ENCODE results near the gene PRRT4.

PRRT4 gene

DNA sequence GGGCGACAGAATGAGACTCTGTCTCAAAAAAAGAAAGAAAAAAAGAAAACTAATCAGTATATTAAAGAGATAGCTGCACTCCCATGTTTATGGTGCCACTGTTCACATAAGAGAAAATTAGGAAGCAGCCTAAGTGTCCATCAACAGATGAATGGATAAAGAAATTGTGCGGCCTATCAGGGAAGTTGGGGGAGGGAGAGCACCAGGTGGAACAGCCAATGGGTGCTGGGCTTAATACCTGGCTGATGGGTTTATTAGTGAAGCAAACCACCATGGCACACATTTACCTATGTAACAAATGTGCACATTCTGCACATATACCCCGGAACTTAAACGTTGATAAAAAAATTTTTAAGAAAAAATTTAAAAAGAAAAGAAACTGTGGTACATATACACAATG is 9.0 kb upstream of the PRRT4 start:
- DNase-seq = no peak

DNA sequence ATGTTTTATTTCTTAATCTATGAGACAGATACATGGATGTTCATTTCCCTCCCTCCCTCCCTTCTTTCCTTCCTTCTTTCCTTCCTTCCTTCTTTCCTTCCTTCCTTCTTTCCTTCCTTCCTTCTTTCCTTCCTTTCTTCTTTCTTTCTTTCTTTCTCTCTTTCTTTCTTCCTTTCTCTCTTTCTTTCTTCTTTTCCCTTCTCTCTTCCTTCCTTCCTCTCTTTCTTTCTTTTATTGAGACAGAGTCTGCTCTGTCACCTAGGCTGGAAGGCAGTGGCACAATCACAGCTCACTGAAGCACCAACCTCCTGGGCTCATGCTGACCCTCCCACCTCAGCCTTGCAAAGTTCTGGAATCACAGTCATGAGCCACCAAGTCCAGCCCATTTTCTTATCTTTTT is 5.5 kb upstream of the PRRT4 start:
- DNase-seq = no peak

GRCh38 chr7:128366300-128366699 is 4.8 kb upstream of the PRRT4 start:
- DNase-seq = no peak

DNA sequence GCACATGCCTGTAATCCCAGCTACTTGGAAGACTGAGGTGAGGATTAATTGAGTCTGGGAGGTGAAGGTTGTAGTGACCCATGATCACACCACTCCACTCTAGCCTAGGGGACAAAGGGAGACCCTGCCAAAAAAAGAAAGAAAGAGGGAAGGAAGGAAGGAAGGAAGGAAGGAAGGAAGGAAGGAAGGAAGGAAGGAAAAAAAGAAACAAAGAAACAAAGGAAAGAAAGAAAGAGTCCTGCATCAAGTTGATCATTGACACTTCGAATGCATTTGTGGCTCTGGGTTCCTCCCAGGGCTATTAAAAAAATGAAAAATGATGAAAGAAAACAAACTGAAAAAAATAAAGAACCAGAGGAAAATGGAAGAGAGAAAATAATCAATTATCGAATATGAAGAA is 3.9 kb upstream of the PRRT4 start:
- no peak for DNase-seq

DNA sequence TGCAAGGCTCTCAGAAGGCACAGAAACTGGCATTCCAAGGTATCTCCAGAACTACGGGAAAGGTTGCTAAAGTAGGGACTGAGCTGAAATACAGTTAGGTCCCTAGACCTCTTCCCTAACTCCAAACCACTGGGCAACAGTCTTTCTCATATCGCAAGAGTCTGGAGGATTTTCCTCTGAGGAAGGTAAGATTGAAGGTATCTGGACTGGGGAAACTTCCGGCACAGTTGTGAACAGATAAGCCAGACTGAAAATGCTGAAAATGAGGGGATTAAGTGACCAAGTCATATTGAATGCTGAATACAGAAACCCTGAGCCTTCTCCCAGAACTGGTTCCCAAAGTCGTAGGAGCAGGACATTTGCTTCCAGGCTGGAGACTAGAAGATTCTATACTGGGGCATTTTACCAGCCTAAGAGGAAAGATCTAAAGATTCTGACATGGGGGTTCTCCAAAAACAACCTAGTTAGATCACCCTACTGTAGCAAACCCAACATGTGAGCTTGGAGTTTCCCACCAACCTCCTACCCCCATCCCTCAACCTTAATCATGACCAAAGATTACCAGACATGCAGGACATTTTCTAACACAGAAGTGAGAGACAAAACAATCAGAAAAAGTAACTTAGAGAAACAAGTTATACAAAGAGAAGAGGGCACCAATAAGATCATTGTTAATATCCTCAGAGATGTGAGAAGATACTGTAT is 2.8 kb upstream of the PRRT4 start:
- no peak for DNase-seq

DNA sequence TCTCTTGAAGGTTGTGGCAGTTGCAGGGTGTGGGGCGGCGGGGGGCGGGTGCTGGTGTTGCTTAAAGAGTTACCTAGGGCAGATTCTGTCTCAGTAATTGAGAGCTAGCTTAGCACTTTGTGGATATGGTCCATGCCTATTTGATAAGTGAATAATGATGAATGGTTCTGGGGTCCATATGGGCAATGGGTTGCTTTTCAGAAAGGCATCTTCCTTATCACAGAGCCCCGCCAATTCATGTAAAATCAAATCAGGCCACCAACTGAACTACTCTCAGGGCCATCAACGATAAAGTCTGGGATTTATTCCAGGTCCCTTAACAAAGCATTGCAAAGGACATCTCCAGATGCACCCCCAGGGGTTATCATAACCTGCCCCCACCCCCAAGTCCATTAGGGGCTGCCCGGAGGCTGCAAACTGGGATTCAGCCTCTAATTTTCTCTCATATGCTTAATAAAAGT is 1.8 kb upstream of the PRRT4 start:
- DNase-seq = no peak

DNA sequence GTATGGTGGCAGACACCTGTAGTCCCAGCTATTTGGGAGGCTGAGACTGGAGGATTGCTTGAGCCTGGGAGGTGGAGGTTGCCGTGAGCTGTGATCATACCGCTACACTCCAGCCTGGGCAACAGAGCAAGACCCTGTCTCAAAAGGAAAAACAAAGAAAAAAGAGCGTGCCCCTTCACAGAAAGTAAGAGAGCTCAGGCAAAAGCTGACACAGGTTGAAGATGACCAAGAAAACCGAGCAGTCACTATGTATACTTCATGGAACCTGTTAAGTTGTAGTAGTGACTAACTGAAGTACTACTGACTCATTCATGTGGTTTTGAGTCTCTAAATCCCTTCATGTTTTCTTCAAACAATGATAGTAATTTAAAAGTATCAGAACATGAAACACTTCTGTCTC is 1.2 kb upstream of the PRRT4 start:
- no peak for DNase-seq

- DNase-seq = no peak
These were observed 1.2 kb downstream of the PRRT4 start for GRCh38 chr7:128360359-128360678.

DNA sequence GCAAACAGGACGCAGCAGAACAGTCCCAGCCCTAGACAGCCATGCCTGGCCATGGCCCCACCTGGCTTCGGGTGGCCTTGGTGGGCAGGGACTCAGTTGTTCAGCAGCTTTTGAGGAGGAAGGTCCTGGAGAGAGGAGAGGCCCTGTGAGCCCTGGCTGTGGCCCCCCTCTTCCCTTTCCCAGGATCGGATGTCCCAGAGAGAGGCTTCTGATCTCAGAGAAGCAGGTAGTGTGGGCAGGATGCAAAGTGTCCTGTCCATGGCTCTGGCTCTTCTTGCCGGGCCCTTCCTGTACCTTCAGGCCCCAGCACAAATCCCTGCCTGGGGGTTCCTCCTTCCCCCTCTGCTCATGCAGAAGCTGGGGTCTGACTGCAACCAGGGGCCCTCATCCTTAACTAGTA is 1.6 kb downstream of the PRRT4 start:
- DNase-seq = no peak

- DNase-seq = no peak
These were observed 2.2 kb downstream of the PRRT4 start for GRCh38 chr7:128359336-128359735.

DNA sequence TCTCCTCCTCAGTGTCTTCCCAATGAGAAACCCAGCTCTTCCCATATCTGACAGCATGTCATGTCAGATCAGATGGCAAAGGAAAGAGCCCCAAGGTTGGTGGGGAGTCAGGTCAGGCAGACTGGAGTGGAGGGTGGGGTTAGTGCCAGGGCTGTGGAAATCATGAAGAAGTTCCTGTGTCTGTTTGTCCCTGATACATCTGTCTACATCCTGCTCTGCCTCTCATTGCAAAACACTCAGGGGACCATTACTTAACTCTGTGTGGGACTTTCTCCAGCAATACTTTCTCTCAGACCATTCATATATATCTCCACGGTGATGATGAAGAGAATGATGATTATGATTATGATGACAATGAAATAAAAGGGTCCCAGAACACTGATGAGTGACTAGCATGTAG is 3.3 kb downstream of the PRRT4 start:
- DNase-seq = no peak

DNA sequence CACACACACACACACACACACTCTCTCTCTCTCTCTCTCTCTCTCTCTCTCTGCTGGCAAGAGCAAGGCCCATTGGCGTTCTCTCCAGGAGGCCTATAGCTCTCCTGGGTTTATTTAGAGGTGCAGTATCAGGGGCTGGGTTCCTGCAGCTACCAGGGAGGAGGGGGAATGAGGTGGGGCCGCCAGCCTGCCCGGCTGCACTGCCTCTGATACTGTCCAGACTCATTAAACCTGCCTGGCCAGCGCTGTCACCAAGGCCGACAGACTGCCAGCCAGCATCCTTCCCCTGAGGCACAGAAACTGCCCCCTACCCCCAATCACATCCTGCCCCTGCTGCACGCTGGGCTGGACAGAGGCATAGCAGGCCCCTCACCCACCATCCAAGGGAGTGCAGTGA is 4.3 kb downstream of the PRRT4 start:
- no peak for DNase-seq

- DNase-seq = no peak
These were observed 4.8 kb downstream of the PRRT4 start for GRCh38 chr7:128356546-128357216.

DNA sequence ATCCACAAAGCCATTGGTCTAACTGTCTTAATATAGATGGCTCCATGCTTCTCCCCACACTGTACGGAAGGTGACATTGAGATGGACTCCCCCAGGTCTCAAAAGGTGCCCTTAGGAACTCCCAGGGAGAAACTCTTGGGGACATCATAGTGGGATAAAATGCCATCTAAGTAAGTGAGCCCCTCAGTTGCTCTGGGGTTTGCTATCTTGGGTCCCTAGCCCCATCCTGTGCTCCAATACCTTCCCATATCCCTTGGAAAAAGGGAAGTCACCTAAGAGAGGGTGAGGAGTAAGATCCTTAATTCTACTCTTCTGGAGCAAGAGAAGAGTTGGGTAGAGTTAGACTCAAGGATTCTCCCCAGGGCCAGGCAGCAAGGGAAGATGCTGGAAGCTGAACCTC is 7.9 kb downstream of the PRRT4 start:
- no peak for DNase-seq

- DNase-seq = no peak
These were observed 8.3 kb downstream of the PRRT4 start for GRCh38 chr7:128353189-128353588.

DNA sequence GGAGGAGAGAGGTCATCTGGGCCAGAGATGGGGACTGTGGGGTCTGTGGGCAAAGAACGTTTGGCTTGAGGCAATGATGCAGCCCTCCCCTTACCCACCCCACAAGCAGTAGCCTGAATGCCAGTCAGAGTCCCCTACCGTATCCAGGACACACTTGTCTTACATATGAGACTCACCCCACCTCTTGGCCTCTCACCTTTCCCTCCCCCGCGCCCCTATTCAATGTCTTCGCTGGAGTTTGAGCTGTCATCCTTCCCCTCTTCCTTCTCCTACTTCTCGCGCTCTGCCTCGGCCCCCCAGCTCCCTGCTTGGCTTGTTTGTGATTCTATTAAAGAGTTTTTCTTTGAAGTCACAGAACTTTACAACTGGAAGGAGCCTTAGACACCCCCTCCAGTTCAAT is 8.9 kb downstream of the PRRT4 start:
- no peak for DNase-seq

GRCh38 chr7:128352153-128352537 is 9.3 kb downstream of the PRRT4 start:
- DNase-seq = peak; percentile 74

GRCh38 chr7:128351296-128352152 is 10.0 kb downstream of the PRRT4 start:
- DNase-seq = no peak

DNA sequence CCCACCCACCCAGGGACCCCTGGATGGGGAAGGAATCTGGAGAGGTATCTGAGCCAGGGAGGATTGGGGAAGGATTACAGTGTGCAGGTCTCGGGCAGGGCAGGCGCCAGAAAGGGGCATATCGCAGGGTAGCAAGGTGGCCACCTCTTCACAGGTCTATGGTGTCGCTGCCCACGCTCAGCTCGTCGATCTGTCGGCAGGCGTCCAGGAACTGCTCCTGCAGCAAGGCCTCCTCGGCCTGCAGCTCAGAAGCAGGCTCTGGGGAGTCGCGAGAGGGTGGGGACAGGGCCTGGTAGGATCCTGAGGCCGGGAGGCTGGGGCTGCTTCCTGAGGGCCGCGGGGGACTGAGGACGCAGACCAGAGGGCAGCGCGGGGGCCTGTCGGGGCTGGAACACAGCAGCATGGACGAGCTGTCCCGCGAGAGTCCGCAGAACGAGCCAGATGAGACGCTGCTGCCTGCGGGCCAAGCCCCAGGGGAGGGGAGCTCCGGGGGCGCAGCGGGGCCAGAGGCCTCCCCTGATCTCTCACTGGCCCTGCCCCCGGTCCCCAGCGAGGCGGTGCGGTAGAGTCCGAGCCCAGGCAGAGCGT is 10.7 kb downstream of the PRRT4 start:
- no peak for DNase-seq

DNA sequence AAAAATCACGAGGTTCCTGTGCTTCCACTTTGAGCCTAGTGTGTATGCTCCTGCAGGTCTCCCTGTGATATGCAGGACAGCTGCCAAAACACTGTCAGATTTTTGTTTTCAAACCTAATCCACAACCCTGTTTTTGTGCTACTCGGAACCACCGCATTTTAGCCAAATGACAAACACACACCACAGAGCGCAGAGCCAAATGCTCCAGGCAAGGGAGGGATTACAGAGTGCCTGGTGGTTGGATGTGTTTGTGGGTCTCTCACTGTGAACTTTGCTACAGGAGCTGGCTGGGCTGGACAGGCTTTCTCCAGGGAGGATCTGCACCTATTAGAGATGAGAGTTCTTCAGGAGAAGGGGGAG is 12.0 kb downstream of the PRRT4 start:
- DNase-seq = no peak

- peak; percentile 77 for DNase-seq
These were observed 13.8 kb downstream of the PRRT4 start for GRCh38 chr7:128347647-128348097.

GRCh38 chr7:128344431-128344774 is 17.1 kb downstream of the PRRT4 start:
- DNase-seq = no peak

GRCh38 chr7:128343554-128344430 is 17.7 kb downstream of the PRRT4 start, which contains the start of gene RBM28:
RBM28 (minus strand) TSS chr7:128343908; CDS start chr7:128343793, 115 bp downstream.
- DNase-seq = peak; percentile 97

Data from hematopoietic multipotent progenitor cell treated with erythropoietin and hydrocortisone succinate and interleukin-3 and kit ligand, for 6 days (in vitro differentiated cells).